Measurements from ENCODE around the gene APEX1. TPM values are rescaled to one million over a fixed set of nuclear protein-coding genes. Genes with fewer than 3 reads are reported as not detected.

The APEX1 gene
- total RNA-seq, 1 experiment from 2014 or later: 235 TPM

DNA sequence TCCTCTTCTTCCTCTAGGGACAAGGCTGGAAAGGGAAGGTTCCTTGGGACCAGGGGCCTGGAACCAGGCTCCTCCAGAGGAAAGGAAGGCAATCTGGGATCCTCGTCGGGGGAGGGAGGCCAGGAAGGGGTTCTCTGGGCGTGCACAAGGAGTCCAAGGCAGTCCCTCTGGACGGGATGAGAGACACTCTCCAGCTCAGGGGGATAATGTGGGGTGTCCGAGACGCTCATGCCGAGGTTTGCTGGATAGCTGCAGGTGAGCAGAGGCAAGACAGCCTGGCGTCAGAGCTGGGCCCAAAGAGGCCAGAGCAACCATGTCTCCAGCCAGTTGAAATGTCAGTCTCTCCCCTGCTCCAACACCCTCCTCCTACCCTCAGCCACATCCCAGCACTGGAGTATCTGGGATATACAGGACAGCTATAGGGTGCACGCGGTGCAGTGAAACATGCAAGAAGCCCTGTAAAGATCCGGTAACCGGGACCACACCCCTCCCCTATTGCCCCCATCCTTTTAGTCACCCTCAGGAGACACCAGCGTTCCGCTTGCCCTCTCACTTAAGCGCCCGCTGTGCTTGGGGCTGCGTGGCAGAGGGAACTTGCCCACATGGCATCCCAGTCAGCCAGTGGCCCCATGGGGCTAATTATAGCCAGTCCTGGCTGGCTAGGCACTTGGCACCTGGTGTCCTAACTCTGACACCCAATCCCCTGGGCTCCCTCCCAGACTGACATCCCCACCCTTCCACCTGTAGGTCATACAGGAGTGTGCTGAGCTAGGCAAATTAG is 19.3 kb upstream of the APEX1 start, which contains the start of gene KLHL33:
Gene KLHL33, minus strand, starts transcription at position 585 of the 781 bp plus-strand sequence. Its CDS starts 355 bp downstream, at position 230.
- BruUV-seq (replicated peaks): no TSS peak
- peaks cover 8 to 22% of the 10 kb centered on the region in 2 experiments for H3K4me1 ChIP-seq (ENCODE audit: control insufficient read depth in 1 of 2, insufficient read depth in 2 of 2, low read length in 2 of 2)
- no peak within 1 kb of the TSS for H3K4me3 ChIP-seq (replicated peaks in 1 of 2; ENCODE audit: low read depth in 1 of 2, low read length in 2 of 2)
- ChIA-PET CTCF (no interaction called here), RAD21 (ENCODE audit: low non-redundant PET in 1 of 2, low total read pairs in 2 of 2, uncharacterized antibody in 2 of 2, unreplicated experiment in 2 of 2) (no interaction called here), POLR2A (no interaction called here)
- no peak for DNase-seq (ENCODE audit: low read depth, low spot score)
- H3K9me2 ChIP-seq (ENCODE audit: insufficient read depth): no peaks in the 10 kb centered on the region
- intact Hi-C loops (cut with micrococcal nuclease): no loop called here
- no peaks in the 10 kb centered on the region for H4K20me1 ChIP-seq (ENCODE audit: insufficient read depth)
- H3K36me3 ChIP-seq (ENCODE audit: control insufficient read depth in 1 of 2, insufficient read depth in 2 of 2, low read length in 2 of 2): no peaks in the 10 kb centered on the region
- H2AFZ ChIP-seq (ENCODE audit: low read depth, low read length, poor library complexity, severe bottlenecking): no peak within 1 kb of the TSS
- ATAC-seq: no peak; the same call in 1 of the 2 replicates
- H3K4me2 ChIP-seq (ENCODE audit: low read length): no peak within 1 kb of the TSS
- no peak within 1 kb of the TSS for H3K9ac ChIP-seq (ENCODE audit: low read length)
- TF ChIP-seq ZFX (IDR thresholded peaks at IDR 0.05) (no peak), EZH2 (IDR thresholded peaks at IDR 0.05) (no peak)
- H3K27me3 ChIP-seq (ENCODE audit: insufficient read depth, low read length): no peaks in the 10 kb centered on the region
- H3K79me2 ChIP-seq (ENCODE audit: insufficient read depth, low read length): no peaks in the 10 kb centered on the region
- H3K9me3 ChIP-seq (ENCODE audit: control insufficient read depth in 1 of 2, insufficient read depth in 1 of 2, low read depth in 1 of 2, low read length in 2 of 2): no peaks in the 10 kb centered on the region
- H3K27ac ChIP-seq (ENCODE audit: low read depth, low read length): no peak within 1 kb of the TSS

DNA sequence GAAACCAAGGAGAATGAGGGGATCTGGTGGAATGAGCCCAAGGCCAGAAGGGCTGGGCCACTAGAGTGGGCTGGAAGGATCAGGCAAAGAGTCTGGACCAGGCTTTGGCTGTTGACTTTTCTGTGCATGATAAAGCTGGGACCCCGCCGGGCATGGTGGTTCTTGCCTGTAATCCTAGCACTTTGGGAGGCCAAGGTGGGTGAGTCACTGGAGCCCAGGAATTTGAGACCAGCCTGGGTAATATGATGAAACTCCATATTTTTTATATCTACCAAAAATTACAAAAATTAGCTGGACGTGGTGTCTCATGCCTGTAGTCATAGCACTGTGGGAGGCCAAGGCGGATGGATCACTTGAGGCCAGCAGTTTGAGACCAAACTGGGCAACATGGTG is 18.7 kb upstream of the APEX1 start:
- Histone ChIP-seq H3K27me3 (ENCODE audit: insufficient read depth, low read length) (no peaks in the 10 kb centered on the region), H2AFZ (ENCODE audit: low read depth, low read length, poor library complexity, severe bottlenecking) (no peak overlapping the region), H3K9me3 (ENCODE audit: control insufficient read depth in 1 of 2, insufficient read depth in 1 of 2, low read depth in 1 of 2, low read length in 2 of 2) (no peaks in the 10 kb centered on the region), H3K9ac (ENCODE audit: low read length) (no peak overlapping the region), H3K27ac (ENCODE audit: low read depth, low read length) (no peak overlapping the region), H3K4me2 (ENCODE audit: low read length) (no peak overlapping the region), H4K20me1 (ENCODE audit: insufficient read depth) (no peaks in the 10 kb centered on the region), H3K4me3 (replicated peaks in 1 of 2; ENCODE audit: low read depth in 1 of 2, low read length in 2 of 2) (no peak overlapping the region), H3K79me2 (ENCODE audit: insufficient read depth, low read length) (no peaks in the 10 kb centered on the region), H3K36me3 (ENCODE audit: control insufficient read depth in 1 of 2, insufficient read depth in 2 of 2, low read length in 2 of 2) (no peaks in the 10 kb centered on the region), H3K9me2 (ENCODE audit: insufficient read depth) (no peaks in the 10 kb centered on the region), H3K4me1 (ENCODE audit: control insufficient read depth in 1 of 2, insufficient read depth in 2 of 2, low read length in 2 of 2) (peaks cover 8 to 22% of the 10 kb centered on the region in 2 experiments)
- intact Hi-C loops (cut with micrococcal nuclease): no loop called here
- ATAC-seq (no peak), DNase-seq (ENCODE audit: low read depth, low spot score) (no peak)
- CTCF ChIA-PET: no interaction called here
- RAD21 ChIA-PET (ENCODE audit: low non-redundant PET in 1 of 2, low total read pairs in 2 of 2, uncharacterized antibody in 2 of 2, unreplicated experiment in 2 of 2): no interaction called here
- POLR2A ChIA-PET: no interaction called here
- no TSS peak for BruUV-seq (replicated peaks)
- TF ChIP-seq SP1 (IDR thresholded peaks at IDR 0.05; ENCODE audit: low read depth) (no peak), YY1 (IDR thresholded peaks at IDR 0.05; ENCODE audit: extremely low read depth, insufficient replicate concordance, low read depth, low read length) (no peak), FOSL1 (IDR thresholded peaks at IDR 0.05; ENCODE audit: low read depth) (no peak), TCF7L2 (IDR thresholded peaks at IDR 0.05; ENCODE audit: borderline replicate concordance, extremely low read depth, insufficient read depth, insufficient read length) (no peak), SIN3A (IDR thresholded peaks at IDR 0.05; ENCODE audit: low read depth) (no peak), POLR2A (IDR thresholded peaks at IDR 0.05; ENCODE audit: borderline replicate concordance, extremely low read depth, insufficient read depth, insufficient read length) (no peak), EZH2 (IDR thresholded peaks at IDR 0.05) (no peak), ELF1 (IDR thresholded peaks at IDR 0.05; ENCODE audit: borderline replicate concordance, low read depth) (no peak), EGR1 (IDR thresholded peaks at IDR 0.05; ENCODE audit: low read depth) (no peak), EZH2phosphoT487 (IDR thresholded peaks at IDR 0.05; ENCODE audit: borderline replicate concordance) (no peak), SRF (IDR thresholded peaks at IDR 0.05; ENCODE audit: low read depth) (no peak), ZFX (IDR thresholded peaks at IDR 0.05) (no peak), MAX (IDR thresholded peaks at IDR 0.05) (no peak)
- TF ChIP-seq, protein P1, sequence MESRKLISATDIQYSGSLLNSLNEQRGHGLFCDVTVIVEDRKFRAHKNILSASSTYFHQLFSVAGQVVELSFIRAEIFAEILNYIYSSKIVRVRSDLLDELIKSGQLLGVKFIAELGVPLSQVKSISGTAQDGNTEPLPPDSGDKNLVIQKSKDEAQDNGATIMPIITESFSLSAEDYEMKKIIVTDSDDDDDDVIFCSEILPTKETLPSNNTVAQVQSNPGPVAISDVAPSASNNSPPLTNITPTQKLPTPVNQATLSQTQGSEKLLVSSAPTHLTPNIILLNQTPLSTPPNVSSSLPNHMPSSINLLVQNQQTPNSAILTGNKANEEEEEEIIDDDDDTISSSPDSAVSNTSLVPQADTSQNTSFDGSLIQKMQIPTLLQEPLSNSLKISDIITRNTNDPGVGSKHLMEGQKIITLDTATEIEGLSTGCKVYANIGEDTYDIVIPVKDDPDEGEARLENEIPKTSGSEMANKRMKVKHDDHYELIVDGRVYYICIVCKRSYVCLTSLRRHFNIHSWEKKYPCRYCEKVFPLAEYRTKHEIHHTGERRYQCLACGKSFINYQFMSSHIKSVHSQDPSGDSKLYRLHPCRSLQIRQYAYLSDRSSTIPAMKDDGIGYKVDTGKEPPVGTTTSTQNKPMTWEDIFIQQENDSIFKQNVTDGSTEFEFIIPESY (IDR thresholded peaks at IDR 0.05; ENCODE audit: extremely low read depth, insufficient replicate concordance, low read length): no peak
- TF ChIP-seq, protein P2, sequence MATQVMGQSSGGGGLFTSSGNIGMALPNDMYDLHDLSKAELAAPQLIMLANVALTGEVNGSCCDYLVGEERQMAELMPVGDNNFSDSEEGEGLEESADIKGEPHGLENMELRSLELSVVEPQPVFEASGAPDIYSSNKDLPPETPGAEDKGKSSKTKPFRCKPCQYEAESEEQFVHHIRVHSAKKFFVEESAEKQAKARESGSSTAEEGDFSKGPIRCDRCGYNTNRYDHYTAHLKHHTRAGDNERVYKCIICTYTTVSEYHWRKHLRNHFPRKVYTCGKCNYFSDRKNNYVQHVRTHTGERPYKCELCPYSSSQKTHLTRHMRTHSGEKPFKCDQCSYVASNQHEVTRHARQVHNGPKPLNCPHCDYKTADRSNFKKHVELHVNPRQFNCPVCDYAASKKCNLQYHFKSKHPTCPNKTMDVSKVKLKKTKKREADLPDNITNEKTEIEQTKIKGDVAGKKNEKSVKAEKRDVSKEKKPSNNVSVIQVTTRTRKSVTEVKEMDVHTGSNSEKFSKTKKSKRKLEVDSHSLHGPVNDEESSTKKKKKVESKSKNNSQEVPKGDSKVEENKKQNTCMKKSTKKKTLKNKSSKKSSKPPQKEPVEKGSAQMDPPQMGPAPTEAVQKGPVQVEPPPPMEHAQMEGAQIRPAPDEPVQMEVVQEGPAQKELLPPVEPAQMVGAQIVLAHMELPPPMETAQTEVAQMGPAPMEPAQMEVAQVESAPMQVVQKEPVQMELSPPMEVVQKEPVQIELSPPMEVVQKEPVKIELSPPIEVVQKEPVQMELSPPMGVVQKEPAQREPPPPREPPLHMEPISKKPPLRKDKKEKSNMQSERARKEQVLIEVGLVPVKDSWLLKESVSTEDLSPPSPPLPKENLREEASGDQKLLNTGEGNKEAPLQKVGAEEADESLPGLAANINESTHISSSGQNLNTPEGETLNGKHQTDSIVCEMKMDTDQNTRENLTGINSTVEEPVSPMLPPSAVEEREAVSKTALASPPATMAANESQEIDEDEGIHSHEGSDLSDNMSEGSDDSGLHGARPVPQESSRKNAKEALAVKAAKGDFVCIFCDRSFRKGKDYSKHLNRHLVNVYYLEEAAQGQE (IDR thresholded peaks at IDR 0.05; ENCODE audit: low read depth): no peak
